WI38 (cell line): Measurements from ENCODE around the gene EVPL.
"Not testable (repeated sequence)": the region's sequence is repeated elsewhere in the genome, so short reads cannot be mapped to it uniquely, and the experiment has no call there.

Source experiments
- H3K4me3 ChIP-seq: 2 replicates; pipeline ENCODE4 v1.5.1; 2011; ENCODE audit warnings: low read depth, mild to moderate bottlenecking, control low read depth, low read length
- CTCF ChIP-seq: IDR thresholded peaks from 2 replicates; pipeline ENCODE4 v1.5.1; 2012; ENCODE audit warnings: low read depth, mild to moderate bottlenecking, control low read depth, low read length

EVPL gene

DNA sequence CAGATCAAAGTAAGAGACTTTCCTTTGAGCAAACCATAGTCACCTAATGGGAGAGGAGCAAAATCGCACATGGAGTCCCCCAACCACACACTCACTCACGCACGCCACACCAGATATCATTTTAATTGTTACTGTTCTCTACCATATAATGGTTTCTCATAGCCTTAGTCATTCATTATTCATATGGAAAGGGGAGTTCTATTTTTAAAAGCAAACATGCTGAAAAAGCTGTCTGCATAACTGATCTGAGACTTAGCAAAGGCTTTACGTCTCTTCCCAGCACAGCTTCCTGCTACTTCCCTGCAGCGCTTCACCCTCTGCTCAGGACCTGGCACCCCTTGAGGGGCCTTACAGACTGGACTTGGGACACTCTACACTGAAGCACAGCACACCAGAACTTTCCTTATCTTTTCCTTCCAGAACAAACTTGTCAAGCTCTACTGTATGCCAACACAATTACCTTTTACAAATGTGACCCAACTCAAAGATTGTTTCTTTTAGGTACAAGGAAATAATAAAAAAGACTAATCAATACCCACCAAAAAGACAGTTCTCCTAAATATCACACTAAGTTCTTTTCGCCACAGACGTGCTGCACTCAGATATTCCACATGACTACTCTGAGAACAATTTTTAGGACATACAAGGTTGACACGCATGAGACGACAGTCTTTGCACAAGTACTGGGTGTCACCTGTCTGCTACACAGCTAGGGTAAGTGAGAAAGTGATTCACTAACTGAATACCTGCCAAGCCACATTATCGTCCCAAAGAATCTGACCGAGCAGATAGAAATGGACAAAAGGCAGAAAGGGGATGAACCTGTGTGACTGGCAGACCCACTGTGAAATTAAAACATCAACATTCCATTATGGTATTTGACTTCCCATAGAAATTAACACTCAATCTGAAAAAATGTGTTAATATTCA is 23.7 kb upstream of the EVPL start:
- no peak for TF ChIP-seq CTCF
- H3K4me3 ChIP-seq: no peak overlapping the region

GRCh38 chr17:76049836-76050537 is 22.9 kb upstream of the EVPL start:
- no peak for TF ChIP-seq CTCF

GRCh38 chr17:76049239-76049638 is 22.1 kb upstream of the EVPL start:
- no peak overlapping the region for H3K4me3 ChIP-seq
- TF ChIP-seq CTCF: no peak

More at GRCh38 chr17:76049836-76050537, 22.9 kb upstream of the EVPL start:
- H3K4me3 ChIP-seq: no peak overlapping the region

GRCh38 chr17:76048711-76049110 is 21.6 kb upstream of the EVPL start:
- no peak overlapping the region for H3K4me3 ChIP-seq
- no peak for TF ChIP-seq CTCF

DNA sequence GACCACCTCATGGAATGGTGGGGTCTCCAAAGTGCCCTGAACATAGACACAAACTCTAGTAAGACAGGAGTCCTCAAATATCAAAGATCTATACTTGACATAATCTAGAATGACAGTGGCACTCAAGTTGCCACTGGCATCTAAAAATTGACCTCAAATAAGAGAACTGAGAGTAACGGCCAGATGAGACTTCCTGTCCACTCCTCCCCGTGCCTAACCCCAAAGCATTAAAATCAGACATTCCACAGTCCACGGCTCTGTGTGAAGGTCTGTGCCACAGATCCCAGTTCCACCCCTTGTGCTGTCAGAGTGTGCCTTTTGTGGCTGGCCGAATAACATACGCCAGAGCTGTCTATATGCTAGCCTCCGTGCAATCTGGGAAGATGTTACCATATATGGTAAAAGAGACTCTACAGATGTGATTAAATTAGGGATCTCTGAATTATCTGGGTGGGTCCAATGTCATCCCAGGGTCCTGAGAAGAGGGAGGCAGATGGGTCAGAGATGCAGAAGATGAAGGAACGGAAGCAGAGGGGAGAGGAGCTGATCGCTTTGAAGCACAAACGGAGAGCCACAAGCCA is 21.0 kb upstream of the EVPL start:
- TF ChIP-seq CTCF: no peak
- H3K4me3 ChIP-seq: no peak overlapping the region

DNA sequence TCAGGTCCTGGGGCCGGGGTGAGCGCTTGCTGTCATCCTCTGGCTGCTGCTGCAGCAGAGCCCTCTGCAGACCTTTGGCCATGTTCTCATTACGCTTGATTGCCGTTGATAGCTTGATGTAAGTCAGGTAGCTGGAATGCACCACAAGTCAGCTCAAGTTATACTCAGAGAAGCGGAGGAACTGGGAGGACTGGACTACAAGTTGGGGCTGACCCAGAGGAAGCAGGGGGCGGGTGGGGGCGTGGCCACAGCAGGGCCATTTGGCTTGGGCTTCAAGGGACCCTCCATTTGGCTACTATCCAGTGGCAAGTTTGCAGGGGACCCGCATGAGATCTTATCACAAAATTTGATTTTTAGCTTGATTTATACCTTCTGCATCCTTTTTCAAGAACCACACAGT is 19.0 kb upstream of the EVPL start:
- no peak for TF ChIP-seq CTCF
- H3K4me3 ChIP-seq: no peak overlapping the region

- not testable (repeated sequence) for H3K4me3 ChIP-seq
These were observed 17.4 kb upstream of the EVPL start for GRCh38 chr17:76044475-76045007.

- not testable (repeated sequence) for H3K4me3 ChIP-seq
These were observed 15.8 kb upstream of the EVPL start for GRCh38 chr17:76042868-76043267.
